HG03558 (cell line): Measurements from ENCODE around the gene SDCBP2.

Experiments used
- ATAC-seq: cut with Tn5 transposase; IDR thresholded peaks from one replicate; pipeline ENCODE4 v1.9.1; 2021; ENCODE audit warnings: moderate number of reproducible peaks; ENCODE audit not compliant: unreplicated experiment; ENCODE audit errors: extremely low read depth

Gene SDCBP2

DNA sequence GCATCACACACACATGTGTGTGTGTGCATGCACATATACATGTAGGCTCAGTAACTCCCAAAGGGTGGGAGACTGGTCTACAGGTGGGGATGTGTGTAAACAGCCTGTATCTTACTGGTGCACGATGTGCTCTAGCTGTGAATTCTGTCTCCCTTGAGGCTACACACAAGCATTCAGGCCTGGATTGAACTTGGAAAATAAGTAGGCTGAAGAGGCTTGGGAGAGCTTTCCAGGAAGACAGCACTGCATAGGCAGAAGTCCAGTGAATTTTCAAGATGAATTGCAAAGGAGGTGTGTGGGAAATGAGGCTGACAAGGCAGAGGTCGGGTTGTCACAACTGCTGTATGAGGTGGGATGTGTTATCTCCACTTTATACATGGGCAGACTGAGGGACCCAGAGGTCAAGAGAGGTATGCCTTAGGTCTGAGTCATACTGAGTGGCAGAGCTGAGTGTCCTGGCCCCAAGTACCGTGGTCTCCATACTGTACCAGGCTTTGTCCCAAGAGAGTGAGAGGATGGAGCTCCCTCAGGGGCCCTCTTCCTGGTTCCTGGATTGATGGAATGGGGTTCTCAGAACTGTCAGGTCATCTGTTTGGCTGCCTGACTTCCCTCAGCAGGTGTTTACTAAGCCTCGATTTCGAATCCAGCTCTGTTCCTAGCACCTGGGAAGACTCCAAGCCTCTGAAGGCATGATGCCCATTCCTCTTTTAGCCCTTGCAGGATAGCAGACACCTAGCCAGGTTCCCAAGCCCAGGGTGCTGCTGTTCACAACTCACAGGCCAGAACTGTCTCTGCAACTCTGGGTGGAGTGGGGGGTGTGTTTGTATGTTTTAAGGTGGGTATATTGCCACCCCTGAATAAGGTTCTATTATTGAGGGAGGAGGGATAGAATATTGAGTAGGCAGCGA lies 48.5 kb downstream of the SDCBP2 start:
- ATAC-seq: no peak

DNA sequence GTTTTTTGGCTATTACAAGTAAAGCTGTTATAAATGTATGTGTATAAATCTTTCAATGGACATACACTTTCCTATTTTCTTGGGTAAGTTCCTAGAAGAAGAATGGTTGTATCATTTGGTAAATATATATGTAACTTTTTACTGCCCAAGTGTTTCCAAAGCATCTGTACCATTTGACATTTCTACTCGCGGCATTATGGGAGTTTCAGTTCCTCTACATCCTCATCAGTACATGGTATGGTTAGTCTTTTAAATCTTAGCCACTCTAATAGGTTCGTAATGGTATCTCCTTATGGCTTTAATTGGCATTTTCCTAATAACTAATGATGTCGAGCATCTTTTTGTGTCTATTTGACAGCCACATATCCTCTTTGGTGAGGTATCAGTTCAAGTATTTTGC lies 49.9 kb downstream of the SDCBP2 start:
- ATAC-seq: no peak

DNA sequence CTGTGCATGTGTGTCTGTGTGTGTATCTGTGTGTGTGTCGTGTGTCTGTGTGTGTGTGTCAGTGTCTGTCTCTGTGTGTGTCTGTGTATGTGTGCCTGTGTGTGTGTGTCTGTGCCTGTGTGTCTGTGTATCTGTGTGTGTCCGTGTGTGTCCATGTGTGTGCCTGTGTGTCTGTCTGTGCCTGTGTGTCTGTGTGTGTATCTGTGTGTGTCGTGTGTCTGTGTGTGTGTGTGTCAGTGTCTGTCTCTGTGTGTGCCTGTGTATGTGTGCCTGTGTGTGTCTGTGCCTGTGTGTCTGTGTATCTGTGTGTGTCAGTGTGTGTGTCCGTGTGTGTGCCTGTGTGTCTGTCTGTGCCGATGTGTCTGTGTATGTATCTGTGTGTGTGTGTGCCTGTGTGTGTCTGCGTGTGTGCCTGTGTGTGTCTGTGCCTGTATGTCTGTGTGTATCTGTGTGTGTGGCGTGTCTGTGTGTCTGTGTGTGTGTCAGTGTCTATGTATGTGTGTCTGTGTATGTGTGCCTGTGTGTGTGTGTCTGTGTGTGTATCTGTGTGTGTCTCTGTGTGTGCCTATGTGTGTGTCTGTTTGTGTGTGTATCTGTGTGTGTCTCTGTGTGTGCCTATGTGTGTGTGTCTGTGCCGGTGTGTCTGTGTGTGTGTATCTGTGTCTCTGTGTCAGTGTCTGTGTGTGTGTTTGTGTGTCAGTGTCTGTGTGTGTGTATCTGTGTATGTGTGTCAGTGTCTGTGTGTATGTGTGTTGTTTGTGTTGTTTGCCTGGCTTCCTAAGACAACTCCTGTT lies 51.2 kb downstream of the SDCBP2 start:
- no peak for ATAC-seq

DNA sequence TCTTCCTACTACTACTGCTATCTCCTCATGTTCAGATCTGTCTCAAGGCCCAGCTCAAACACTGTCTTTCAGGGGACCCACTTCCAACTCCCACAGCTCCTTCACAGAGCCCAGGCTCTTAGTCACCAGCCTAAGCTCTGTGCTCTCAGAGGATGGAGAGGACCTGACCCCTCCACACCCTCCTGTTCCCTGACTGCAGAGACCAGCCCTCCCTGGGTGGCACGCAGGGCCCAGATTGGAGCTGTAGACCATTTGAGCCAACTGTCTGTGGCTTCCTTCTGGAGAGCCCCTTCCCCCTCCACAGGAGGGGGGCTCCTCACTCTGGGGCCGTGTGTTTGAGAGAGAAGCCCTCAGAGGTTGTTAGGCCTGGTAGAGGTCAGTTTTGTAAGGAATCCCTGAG lies 53.0 kb downstream of the SDCBP2 start:
- ATAC-seq: no peak

DNA sequence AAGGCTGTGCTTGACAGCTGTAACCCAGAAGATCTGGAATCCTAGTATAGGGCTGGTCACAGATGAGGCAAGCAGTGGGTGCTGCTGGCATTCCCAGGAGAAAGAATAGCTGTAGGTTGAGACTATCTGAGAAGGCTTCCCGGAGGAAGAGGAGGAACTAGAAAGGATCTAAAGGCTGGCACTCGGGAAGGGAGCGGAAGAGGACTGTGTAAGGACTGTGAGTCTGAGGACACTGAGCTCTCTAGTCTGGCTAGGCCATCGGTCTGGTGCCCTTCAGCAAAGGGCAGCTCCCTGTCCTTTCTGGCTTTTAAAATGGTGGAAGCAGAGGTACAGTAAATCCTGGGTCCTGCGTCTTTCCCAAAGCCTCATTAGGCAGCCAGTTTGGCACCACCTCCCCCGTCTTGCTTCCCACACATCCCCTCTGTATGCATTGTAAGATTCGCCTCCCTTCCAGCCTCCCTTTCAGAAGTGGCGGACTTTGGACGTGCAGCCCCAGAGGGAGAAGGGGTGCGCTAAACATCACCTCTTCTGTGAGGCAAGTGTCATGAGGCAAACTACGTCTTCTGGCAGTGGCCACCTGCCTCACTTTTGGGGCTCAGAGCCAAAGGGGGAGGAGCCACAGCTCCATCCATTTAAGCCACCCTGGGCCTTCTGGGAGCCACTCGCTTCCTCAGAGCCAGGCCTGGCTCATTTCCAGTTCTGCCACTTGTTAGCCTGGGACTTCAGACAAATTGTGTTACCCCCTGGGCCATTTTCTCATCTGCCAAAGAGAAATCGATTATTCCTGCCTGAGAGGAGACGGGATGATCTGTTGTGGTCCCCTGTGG lies 54.2 kb downstream of the SDCBP2 start:
- no peak for ATAC-seq

DNA sequence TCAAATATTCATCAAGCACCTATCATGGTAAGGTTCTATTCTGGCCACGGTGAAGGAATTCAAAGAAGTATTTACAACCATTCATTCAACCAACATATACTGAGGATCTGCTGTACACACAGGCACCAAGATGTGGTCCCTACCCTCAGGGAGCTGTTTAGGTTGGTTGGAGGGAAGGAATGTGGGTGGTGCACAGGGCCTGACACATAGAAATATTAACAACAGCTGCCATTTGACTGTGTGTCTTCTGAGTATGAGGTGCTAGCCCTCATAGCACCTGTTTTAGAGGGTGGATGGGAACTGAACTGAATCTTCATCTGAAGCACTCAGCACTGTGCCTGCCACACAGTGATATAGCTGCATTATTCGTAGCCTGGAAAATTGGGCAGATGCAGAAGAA lies 55.6 kb downstream of the SDCBP2 start:
- ATAC-seq: no peak

DNA sequence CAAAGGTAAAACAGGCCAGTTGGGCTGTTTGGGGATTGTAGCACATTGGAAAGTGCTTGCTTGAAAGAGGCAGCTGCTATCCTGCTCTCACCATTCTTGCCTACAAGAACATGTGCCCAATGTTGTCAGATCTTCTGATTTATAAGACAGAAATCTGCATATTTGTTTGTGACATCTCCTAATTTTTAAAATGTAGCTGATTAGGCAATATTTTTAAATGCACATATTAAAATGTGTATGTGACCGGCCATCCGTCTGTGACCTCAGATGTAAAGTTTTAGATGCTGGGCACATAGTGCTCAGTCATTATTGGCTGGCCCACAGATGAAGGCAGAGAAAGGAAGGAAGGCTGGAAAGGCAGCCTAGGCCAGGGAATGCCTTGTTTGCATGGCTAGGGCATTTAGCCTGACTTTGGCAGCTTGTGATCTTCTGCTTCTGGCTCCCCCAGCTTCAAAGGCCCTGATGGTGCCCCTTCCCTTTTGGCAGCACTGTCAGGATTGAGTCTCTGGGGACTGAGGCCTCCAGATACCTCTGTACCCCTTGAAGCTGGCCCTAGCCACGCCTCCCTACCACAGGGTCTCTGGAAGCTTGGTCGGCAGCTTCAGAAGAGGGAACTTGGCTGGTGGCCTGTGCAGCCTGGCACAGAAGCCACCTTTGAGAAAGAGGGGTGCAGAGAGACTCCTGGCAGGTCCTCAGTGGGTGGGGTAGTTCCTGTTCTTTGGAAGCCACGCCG lies 56.4 kb downstream of the SDCBP2 start:
- no peak for ATAC-seq

DNA sequence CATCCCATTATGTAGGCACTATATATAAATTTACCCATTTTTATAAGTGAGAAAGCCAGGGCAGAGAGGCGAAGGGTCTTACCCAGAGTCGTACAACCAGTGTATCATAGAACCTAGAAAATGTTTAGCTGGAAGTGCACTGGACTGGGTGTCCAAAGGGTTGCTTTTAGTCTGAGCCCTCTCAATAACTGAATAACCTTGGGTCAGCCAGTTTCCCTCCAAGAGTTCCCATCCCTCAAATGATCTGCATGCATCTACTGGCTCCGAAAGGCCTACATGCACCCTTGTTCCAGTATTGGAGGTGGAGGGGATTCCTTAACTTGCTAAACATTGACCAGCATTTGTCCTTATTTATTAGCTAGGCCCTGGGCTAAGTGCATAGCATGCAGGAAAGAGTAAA lies 59.1 kb downstream of the SDCBP2 start:
- no peak for ATAC-seq

DNA sequence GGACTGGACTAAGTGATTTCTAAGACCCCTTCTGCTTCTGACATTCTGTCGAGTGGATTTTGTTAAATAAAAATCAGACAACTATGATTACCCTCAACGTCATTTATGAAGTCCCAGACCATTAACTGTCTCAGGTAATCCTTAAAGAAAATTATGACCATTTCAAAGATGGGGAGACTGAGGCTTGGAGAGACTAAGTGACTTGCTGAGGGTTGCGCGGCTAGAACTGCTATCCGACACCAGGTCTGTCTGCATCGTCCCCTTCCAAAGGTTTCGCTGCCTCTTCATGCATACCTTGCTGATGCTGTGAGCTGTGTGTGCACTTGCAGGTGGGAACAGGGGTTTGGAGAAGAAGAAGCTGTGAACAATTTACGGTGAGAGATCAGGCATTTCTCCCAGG lies 59.7 kb downstream of the SDCBP2 start:
- ATAC-seq: no peak

DNA sequence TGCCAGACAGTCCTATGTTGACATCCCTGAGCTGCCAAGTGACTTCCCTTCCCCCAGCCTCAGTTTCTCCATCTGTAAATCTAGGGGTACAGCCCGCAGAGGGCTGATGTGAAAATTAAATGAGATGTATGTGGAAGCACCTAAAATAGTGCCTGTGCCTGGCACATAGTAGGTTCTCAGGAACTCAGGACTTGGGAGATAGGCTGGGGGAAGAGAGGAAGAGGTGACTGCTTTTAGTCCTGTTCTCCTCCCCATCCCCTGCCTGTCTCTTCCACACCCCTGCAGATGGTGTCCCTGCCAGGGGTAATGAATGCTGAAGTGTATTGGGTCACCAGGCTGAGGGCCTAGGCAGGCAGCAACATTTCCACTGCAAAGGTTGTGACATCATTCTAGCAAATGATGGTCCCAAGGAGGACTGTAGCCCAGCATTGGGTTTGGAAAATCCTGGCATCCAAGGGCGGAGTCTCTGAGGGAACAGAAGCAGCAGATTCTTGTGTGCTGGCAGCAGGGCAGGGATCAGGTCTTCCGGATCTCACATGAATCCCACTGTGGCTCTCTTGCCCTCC lies 61.0 kb downstream of the SDCBP2 start:
- no peak for ATAC-seq

DNA sequence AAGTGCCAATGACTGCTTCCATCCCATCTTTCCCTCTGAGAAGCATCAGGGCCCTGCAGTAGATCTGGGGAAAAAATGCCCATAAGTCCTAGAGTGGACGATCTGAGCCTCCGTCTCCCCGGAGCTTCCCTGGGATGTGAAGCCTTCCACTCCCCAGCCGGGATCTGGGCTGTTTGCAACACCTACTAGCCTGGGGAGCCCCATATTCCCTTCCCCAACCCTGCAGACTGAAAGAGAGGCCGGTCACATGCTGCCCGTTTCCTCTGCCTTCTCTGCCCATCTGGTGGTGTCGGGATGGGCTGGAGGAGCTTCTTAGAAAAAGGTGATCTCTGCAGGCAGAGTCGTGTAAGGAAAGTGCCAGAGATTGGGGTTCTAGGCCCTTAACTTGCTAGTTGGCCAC lies 61.8 kb downstream of the SDCBP2 start:
- ATAC-seq: no peak

DNA sequence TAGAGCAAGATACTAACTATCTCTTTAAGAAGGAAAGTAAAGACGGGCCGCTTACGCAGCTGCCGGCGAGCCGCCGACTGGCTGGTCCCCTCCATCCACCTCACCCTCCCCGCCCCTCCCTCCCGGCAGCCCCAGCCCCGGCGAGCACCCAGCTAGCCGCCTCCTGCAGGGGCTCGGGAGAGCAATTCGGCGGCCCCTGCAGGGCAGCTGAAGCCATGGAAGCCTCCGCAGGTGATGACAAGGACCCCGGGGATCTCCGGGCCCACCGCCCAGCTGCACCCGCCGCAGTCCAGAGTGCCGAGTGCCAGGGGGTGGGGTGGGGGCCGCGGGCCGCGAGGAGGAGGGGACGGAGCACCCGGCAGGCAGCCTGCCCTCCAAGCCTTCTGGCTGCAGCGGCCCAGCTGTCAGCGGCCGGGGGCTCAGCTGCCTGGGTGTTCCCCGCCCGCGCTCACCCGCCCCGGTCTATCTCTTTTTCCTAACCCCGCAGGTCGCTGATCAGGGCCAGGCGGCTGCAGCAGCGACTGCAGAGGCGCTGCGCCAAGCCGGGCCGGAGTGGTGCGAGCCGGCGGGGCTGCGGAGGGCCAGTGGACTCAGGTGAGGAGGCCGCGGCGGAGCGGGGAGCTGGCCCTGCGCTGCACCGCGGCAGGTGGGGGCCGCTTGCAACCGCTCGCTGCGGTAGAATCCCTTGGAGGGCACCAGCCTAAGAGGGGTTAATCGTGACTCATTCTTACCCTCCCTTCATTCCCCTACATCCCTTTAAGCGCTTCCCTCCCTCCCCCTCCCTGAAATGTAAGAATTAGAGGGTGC lies 62.6 kb downstream of the SDCBP2 start, which contains the start of gene SNPH:
SNPH (plus strand) TSS at position 128 of the 807 bp plus-strand sequence. CDS start 29,946 bp downstream, outside the sequence.
- ATAC-seq: no peak

DNA sequence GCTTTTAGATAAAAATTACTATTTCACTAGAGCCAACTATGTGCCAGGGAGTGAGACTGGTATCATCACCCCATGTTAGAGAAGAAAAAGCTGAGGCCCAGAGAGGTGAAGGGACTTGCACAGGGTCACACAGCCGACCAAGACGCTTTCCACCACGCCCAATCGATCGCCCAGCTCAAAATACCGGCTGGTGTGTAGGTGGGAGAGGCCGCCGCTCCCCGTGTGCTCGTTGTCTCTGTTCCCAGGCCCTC lies 63.1 kb downstream of the SDCBP2 start:
- no peak for ATAC-seq

DNA sequence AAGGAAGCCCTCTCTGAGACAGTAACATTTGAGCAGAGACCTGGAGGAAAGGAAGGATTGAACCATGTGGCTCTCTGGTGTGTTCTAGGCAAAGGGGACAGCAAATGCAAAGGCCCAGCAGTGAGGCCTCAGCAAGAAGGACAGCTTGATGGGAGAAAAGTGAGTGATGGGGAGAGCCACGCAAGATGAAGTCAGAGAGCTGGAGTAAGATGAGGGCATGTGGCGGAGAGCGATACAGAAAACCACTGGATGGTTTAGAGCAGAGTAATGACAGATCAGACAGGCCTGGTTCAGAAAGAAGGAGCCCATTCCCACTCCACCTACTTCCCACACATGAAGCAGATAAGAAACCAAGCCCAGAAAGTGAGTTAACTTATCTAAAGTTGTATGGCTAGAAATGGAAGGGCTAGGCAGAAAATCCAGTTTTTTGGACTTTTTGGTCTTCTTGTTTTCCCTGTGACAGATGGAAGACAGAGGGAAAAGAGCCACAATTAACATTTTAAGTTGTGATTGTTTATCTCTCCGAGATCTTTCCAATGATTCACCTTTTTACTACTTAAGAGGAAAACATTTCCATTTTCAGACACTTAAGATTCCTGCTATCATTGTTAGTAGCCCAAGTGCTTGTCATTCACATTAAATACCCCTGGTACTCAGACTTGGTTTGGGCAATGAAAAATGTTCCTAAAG lies 63.6 kb downstream of the SDCBP2 start:
- no peak for ATAC-seq

DNA sequence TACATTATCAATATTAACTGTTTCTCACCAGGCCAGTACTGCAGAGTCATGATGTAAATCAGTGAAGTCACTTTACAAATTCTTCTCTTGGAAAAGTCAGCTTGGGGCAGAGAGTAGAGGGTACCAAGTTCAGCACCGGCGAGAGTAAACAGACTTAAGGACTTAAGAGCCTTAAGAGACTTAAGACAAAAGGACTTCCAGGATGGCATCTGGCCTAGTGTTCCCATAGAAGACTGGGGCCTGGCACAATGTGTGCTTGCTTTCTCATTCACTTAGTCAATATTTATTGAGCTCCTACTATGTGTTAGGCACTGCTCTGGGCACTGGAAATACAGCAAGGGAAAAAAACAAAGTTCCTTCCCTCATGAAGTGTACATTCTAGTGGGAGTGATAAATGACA lies 64.2 kb downstream of the SDCBP2 start:
- ATAC-seq: no peak

DNA sequence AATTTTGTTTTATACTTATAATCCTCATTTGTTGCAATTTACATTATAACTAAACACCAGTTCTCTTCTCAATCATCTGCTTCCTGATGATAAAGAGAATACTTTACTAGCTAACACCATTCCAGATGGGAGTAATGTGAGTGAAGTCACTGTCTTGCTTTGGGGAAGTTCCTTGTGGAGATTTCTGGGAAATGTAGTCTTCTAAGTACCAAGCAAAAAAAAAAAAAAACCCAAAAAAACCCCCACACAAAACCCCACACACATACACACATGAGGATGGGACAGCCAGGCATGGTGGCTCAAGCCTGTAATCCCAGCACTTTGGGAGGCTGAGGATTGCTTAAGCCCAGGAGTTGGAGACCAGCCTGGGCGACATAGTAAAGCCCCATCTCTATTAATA lies 65.1 kb downstream of the SDCBP2 start:
- no peak for ATAC-seq
